GM21529 (cell line): ENCODE measurements around the gene WNT4.
"Not testable (repeated sequence)": the region's sequence is repeated elsewhere in the genome, so short reads cannot be mapped to it uniquely, and the experiment has no call there.

Source experiments
- ATAC-seq: cut with Tn5 transposase; IDR thresholded peaks from one replicate; pipeline ENCODE4 v1.9.1; 2021; ENCODE audit not compliant: unreplicated experiment

WNT4 gene

GRCh38 chr1:22114083-22115012 is 28.5 kb downstream of the WNT4 start:
- no peak for ATAC-seq

GRCh38 chr1:22112554-22112953 is 30.3 kb downstream of the WNT4 start:
- ATAC-seq: no peak

GRCh38 chr1:22111620-22112019 is 31.3 kb downstream of the WNT4 start:
- ATAC-seq: no peak

GRCh38 chr1:22111115-22111514 is 31.8 kb downstream of the WNT4 start:
- no peak for ATAC-seq

GRCh38 chr1:22110016-22110415 is 32.9 kb downstream of the WNT4 start:
- ATAC-seq: no peak

GRCh38 chr1:22108339-22109105 is 34.4 kb downstream of the WNT4 start:
- no peak for ATAC-seq

GRCh38 chr1:22107126-22107525 is 35.8 kb downstream of the WNT4 start:
- no peak for ATAC-seq

- no peak for ATAC-seq
These were observed 37.2 kb downstream of the WNT4 start for GRCh38 chr1:22105611-22106207.

- no peak for ATAC-seq
These were observed 37.9 kb downstream of the WNT4 start for GRCh38 chr1:22104865-22105437.

GRCh38 chr1:22104094-22104493 is 38.8 kb downstream of the WNT4 start:
- ATAC-seq: no peak

- ATAC-seq: no peak
These were observed 40.2 kb downstream of the WNT4 start for GRCh38 chr1:22102746-22103145.

- no peak for ATAC-seq
These were observed 40.9 kb downstream of the WNT4 start for GRCh38 chr1:22101995-22102394.

- ATAC-seq: no peak
These were observed 41.7 kb downstream of the WNT4 start for GRCh38 chr1:22101199-22101598.

- ATAC-seq: no peak
These were observed 42.7 kb downstream of the WNT4 start for GRCh38 chr1:22100168-22100567.

- ATAC-seq: no peak
These were observed 44.1 kb downstream of the WNT4 start for GRCh38 chr1:22098752-22099151.

GRCh38 chr1:22096463-22096862 is 46.4 kb downstream of the WNT4 start:
- no peak for ATAC-seq

- no peak for ATAC-seq
These were observed 46.9 kb downstream of the WNT4 start for GRCh38 chr1:22096036-22096435.

- no peak for ATAC-seq
These were observed 49.4 kb downstream of the WNT4 start for GRCh38 chr1:22093513-22093912.

- ATAC-seq: not testable (repeated sequence)
These were observed 50.7 kb downstream of the WNT4 start for GRCh38 chr1:22092026-22092768.

GRCh38 chr1:22090867-22091266 is 52.0 kb downstream of the WNT4 start:
- ATAC-seq: no peak

- no peak for ATAC-seq
These were observed 53.1 kb downstream of the WNT4 start for GRCh38 chr1:22089787-22090186.
